ENCODE measurements around the gene KY.

Gene KY

GRCh38 chr3:134650431-134651346 lies at the start of gene KY:
Gene KY, minus strand, starts transcription at chr3:134651022. Its CDS starts 62 bp downstream, at chr3:134650960.
- DNase-seq (ENCODE audit: low read depth, low spot score): no peak

- DNase-seq (ENCODE audit: low read depth, low spot score): no peak
Measured at GRCh38 chr3:134699721-134700120, 48.9 kb upstream of the KY start.

- no peak for DNase-seq (ENCODE audit: low read depth, low spot score)
Measured at GRCh38 chr3:134699141-134699711, 48.4 kb upstream of the KY start.

GRCh38 chr3:134697830-134698689 lies 47.2 kb upstream of the KY start:
- no peak for DNase-seq (ENCODE audit: low read depth, low spot score)

GRCh38 chr3:134696155-134696554 lies 45.3 kb upstream of the KY start:
- DNase-seq (ENCODE audit: low read depth, low spot score): no peak

GRCh38 chr3:134694946-134695543 lies 44.2 kb upstream of the KY start:
- no peak for DNase-seq (ENCODE audit: low read depth, low spot score)

GRCh38 chr3:134694466-134694865 lies 43.6 kb upstream of the KY start:
- DNase-seq (ENCODE audit: low read depth, low spot score): no peak

- DNase-seq (ENCODE audit: low read depth, low spot score): no peak
Measured at GRCh38 chr3:134693804-134694203, 43.0 kb upstream of the KY start.

GRCh38 chr3:134693226-134693625 lies 42.4 kb upstream of the KY start:
- no peak for DNase-seq (ENCODE audit: low read depth, low spot score)

GRCh38 chr3:134690226-134690625 lies 39.4 kb upstream of the KY start:
- DNase-seq (ENCODE audit: low read depth, low spot score): no peak

- DNase-seq (ENCODE audit: low read depth, low spot score): no peak
Measured at GRCh38 chr3:134687642-134688041, 36.8 kb upstream of the KY start.

- no peak for DNase-seq (ENCODE audit: low read depth, low spot score)
Measured at GRCh38 chr3:134685929-134686802, 35.3 kb upstream of the KY start.

GRCh38 chr3:134682196-134682880 lies 31.5 kb upstream of the KY start:
- DNase-seq (ENCODE audit: low read depth, low spot score): no peak

GRCh38 chr3:134681522-134681900 lies 30.7 kb upstream of the KY start:
- DNase-seq (ENCODE audit: low read depth, low spot score): no peak

- DNase-seq (ENCODE audit: low read depth, low spot score): no peak
Measured at GRCh38 chr3:134680796-134681521, 30.1 kb upstream of the KY start.

- DNase-seq (ENCODE audit: low read depth, low spot score): no peak
Measured at GRCh38 chr3:134677987-134678308, 27.1 kb upstream of the KY start.

- no peak for DNase-seq (ENCODE audit: low read depth, low spot score)
Measured at GRCh38 chr3:134677196-134677986, 26.6 kb upstream of the KY start.

- DNase-seq (ENCODE audit: low read depth, low spot score): no peak
Measured at GRCh38 chr3:134675726-134676256, 25.0 kb upstream of the KY start.

- DNase-seq (ENCODE audit: low read depth, low spot score): no peak
Measured at GRCh38 chr3:134672571-134672970, 21.7 kb upstream of the KY start.

Data from activated CD4-positive, CD25-positive, alpha-beta regulatory T cell treated with anti-CD3 and anti-CD28 coated beads, Interleukin-2, amount 50 U/mL, for 16 hours (primary cell).